Smooth muscle cell (in vitro differentiated cells): ENCODE data around the gene UACA. TPM values are rescaled to one million over a fixed set of nuclear protein-coding genes. Genes with fewer than 3 reads are reported as not detected.

Experiments
- DNase-seq: peaks from one replicate; lab custom pipeline; 2025; ENCODE audit not compliant: unreplicated experiment; lab: John Stamatoyannopoulos, UW
- H2AFZ ChIP-seq: fragments of 200-600 bp; sonication (generic); 2 replicates; pipeline ENCODE4 v1.6.0; 2016; ENCODE audit warnings: antibody characterized with exemption, low read depth, mild to moderate bottlenecking
- H3F3A ChIP-seq: fragments of 200-600 bp; sonication (generic); 2 replicates; pipeline ENCODE4 v1.6.0; 2017; ENCODE audit warnings: antibody characterized with exemption, low read depth
- H3K27ac ChIP-seq: fragments of 200-600 bp; sonication (generic); 2 replicates; pipeline ENCODE4 v1.5.1; 2016; ENCODE audit warnings: low read depth, mild to moderate bottlenecking
- H3K27me3 ChIP-seq: fragments of 200-600 bp; sonication (generic); 2 replicates; pipeline ENCODE4 v1.6.1; 2016; ENCODE audit warnings: low read depth, mild to moderate bottlenecking
- H3K36me3 ChIP-seq: fragments of 200-600 bp; sonication (generic); 2 replicates; pipeline ENCODE4 v1.5.1; 2016; ENCODE audit warnings: low read depth
- H3K4me1 ChIP-seq: fragments of 200-600 bp; sonication (generic); 2 replicates; pipeline ENCODE4 v1.5.1; 2016; ENCODE audit warnings: low read depth
- H3K4me2 ChIP-seq: fragments of 200-600 bp; sonication (generic); 2 replicates; pipeline ENCODE4 v1.6.0; 2016; ENCODE audit warnings: mild to moderate bottlenecking
- H3K4me3 ChIP-seq: fragments of 200-600 bp; sonication (generic); 2 replicates; pipeline ENCODE4 v1.5.1; 2016; ENCODE audit warnings: mild to moderate bottlenecking
- H3K79me2 ChIP-seq: fragments of 200-600 bp; sonication (generic); 2 replicates; pipeline ENCODE4 v1.6.0; 2016; ENCODE audit warnings: low read depth, mild to moderate bottlenecking
- H3K9ac ChIP-seq: fragments of 200-600 bp; sonication (generic); 2 replicates; pipeline ENCODE4 v1.6.0; 2016; ENCODE audit warnings: low read depth
- H3K9me3 ChIP-seq: fragments of 200-600 bp; sonication (generic); replicated peaks from 2 replicates; pipeline ENCODE4 v1.5.1; 2016; ENCODE audit warnings: low read depth
- H4K20me1 ChIP-seq: fragments of 200-600 bp; sonication (generic); 2 replicates; pipeline ENCODE4 v1.6.0; 2016; ENCODE audit warnings: low read depth
- WGBS: methylation state at CpG from one replicate; pipeline ENCODE4 v1.1.7; 2016; ENCODE audit warnings: low lambda C conversion rate; 5-methylcytosine and 5-hydroxymethylcytosine counted together
- polyA plus RNA-seq: library from polyadenylated mRNA; unstranded; fragments of >200 nt; fragmentation: Nextera tagmentation; extraction: Ambion mirVana; gene quantifications from 2 replicates; pipeline ENCODE4 v1.2.1, GENCODE V29; 2016
- total RNA-seq: library from RNA; depleted of rRNA; stranded (reverse); fragments of >200 nt; gene quantifications from 2 replicates; pipeline ENCODE4 v1.2.3, GENCODE V29; 2014
- TF ChIP-seq, protein P1 (sequence below): fragments of 200-600 bp; sonication (generic); IDR thresholded peaks from 2 replicates; pipeline ENCODE4 v1.5.1; 2017; ENCODE audit warnings: borderline replicate concordance, mild to moderate bottlenecking, antibody characterized with exemption; ENCODE audit not compliant: insufficient read depth, poor library complexity, severe bottlenecking

UACA gene
- total and polyA plus RNA-seq, 2 experiments from 2014 or later: 109 to 153 TPM

DNA sequence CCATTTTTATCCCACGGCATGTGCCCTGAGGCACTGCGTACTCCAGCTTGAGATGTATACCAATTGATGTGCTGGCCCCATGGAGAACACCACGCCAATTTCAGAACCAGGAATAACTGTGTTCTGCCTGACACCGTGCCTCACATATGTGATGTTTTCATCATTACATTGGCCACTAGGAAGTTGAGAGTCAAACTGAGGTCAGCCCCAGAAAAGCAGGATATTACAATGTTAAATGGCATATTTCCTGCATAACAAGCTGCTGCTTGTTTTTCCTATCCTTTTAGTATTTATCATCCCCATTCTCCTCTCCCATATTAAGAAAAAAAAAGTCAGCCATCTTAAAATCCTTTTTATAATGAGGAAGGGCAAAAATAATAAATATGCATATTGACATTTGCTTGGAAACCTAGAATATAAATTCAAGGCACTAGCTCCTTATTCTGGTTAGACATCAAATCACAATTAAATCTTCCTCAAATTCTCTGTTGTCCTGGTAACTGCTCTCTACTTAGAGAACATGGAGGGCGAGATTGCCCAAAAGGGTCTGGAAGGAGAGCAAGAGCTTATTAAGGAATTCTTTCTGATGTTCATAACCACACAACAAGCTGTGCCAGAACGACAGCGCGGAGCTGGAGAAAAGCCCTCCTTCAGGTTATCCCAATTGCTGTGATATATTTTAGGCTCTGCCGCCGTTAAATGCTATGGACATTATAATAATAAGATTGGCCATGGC is 112.6 kb downstream of the UACA start:
- H3K9ac ChIP-seq: no peak overlapping the region
- TF ChIP-seq, protein P1, sequence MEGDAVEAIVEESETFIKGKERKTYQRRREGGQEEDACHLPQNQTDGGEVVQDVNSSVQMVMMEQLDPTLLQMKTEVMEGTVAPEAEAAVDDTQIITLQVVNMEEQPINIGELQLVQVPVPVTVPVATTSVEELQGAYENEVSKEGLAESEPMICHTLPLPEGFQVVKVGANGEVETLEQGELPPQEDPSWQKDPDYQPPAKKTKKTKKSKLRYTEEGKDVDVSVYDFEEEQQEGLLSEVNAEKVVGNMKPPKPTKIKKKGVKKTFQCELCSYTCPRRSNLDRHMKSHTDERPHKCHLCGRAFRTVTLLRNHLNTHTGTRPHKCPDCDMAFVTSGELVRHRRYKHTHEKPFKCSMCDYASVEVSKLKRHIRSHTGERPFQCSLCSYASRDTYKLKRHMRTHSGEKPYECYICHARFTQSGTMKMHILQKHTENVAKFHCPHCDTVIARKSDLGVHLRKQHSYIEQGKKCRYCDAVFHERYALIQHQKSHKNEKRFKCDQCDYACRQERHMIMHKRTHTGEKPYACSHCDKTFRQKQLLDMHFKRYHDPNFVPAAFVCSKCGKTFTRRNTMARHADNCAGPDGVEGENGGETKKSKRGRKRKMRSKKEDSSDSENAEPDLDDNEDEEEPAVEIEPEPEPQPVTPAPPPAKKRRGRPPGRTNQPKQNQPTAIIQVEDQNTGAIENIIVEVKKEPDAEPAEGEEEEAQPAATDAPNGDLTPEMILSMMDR: no peak
- no peak overlapping the region for H2AFZ ChIP-seq
- no peak overlapping the region for H3K27ac ChIP-seq
- no peak overlapping the region for H3K4me2 ChIP-seq
- no peak for DNase-seq
- no peaks in the 10 kb centered on the region for H4K20me1 ChIP-seq
- no peaks in the 10 kb centered on the region for H3K27me3 ChIP-seq
- no peaks in the 10 kb centered on the region for H3K36me3 ChIP-seq
- H3K9me3 ChIP-seq: no peaks in the 10 kb centered on the region
- H3K4me1 ChIP-seq: peaks cover 10% of the 10 kb centered on the region
- H3K79me2 ChIP-seq: no peaks in the 10 kb centered on the region
- 97% methylated on average over 10 of the region's 10 CpGs for WGBS
- H3F3A ChIP-seq: no peaks in the 10 kb centered on the region
- no peak overlapping the region for H3K4me3 ChIP-seq

DNA sequence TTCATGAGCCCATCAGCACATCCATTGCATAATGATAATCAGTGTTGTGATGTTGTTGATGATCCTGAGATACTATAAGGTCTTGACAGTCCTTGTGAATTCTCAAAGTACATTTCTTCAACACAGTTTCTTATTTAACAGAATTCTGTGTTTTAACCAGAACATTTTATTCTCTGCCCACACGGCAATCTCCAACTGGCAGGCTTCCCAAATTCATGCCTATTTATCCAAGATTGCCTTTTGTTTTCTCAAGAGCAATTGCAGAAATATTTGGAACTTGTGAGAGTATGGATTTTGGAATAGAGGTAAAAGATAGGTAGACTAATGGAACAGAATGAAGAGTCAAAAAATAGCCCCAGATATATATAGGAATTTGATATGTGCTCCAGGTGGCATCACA is 116.0 kb downstream of the UACA start:
- DNase-seq: no peak
- Histone ChIP-seq H3K27me3 (no peaks in the 10 kb centered on the region), H3K36me3 (no peaks in the 10 kb centered on the region), H2AFZ (no peak overlapping the region), H3K4me2 (no peak overlapping the region), H4K20me1 (no peaks in the 10 kb centered on the region), H3K27ac (no peak overlapping the region), H3K9me3 (no peaks in the 10 kb centered on the region), H3K4me1 (peaks cover 10% of the 10 kb centered on the region), H3F3A (no peaks in the 10 kb centered on the region), H3K4me3 (no peak overlapping the region), H3K79me2 (no peaks in the 10 kb centered on the region), H3K9ac (no peak overlapping the region)
- TF ChIP-seq, protein P1: no peak
- WGBS: 94% methylated on average over 1 of the region's 1 CpG

DNA sequence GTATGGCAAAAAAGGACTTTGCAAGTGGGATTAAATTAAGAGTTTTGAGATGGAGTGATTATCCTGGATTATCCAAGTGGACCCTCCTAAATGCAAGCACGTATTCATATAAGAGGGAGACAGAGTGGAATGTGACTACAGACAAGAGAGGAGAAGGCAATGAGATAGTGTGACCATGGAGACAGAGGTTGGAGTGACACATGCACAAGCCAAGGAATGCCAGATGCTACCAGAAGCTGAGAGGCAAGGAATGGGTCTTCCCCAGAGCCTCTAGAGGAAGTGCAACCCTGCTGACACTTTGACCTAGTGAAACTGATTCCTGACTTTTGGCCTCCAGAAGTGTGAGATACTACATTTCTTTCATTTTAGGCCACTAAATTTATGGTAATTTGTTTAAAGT is 117.2 kb downstream of the UACA start:
- H2AFZ ChIP-seq: no peak overlapping the region
- H3K9me3 ChIP-seq: no peaks in the 10 kb centered on the region
- WGBS: 23% methylated on average over 1 of the region's 1 CpG
- peaks cover 4% of the 10 kb centered on the region for H3K4me1 ChIP-seq
- no peaks in the 10 kb centered on the region for H3K27me3 ChIP-seq
- H3K9ac ChIP-seq: no peak overlapping the region
- H3F3A ChIP-seq: no peaks in the 10 kb centered on the region
- no peak overlapping the region for H3K4me3 ChIP-seq
- H4K20me1 ChIP-seq: no peaks in the 10 kb centered on the region
- no peak for DNase-seq
- no peak overlapping the region for H3K27ac ChIP-seq
- no peaks in the 10 kb centered on the region for H3K79me2 ChIP-seq
- TF ChIP-seq, protein P1: no peak
- no peak overlapping the region for H3K4me2 ChIP-seq
- no peaks in the 10 kb centered on the region for H3K36me3 ChIP-seq

DNA sequence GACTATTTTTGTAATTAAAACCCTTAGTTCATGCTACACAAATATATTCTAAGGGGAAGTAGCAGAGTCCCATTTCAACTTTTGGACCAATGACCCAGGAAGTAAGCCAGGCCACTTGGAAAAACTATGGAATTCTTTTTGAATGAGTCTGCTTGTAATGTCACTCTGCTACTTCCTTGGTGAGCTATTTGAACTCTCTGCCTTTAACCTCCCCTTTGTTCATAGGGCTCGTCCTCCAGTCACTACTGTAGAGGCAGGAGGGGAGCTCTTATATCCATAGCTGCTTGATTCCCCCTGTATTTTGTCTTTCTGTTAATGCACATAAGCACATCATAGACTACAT is 119.6 kb downstream of the UACA start:
- no peaks in the 10 kb centered on the region for H3K27me3 ChIP-seq
- no peaks in the 10 kb centered on the region for H3K4me1 ChIP-seq
- H3F3A ChIP-seq: no peaks in the 10 kb centered on the region
- H3K79me2 ChIP-seq: no peaks in the 10 kb centered on the region
- H3K4me2 ChIP-seq: no peak overlapping the region
- H3K9ac ChIP-seq: no peak overlapping the region
- H3K9me3 ChIP-seq: no peaks in the 10 kb centered on the region
- no peaks in the 10 kb centered on the region for H3K36me3 ChIP-seq
- H3K4me3 ChIP-seq: no peak overlapping the region
- 42% methylated on average over 1 of the region's 1 CpG for WGBS
- H4K20me1 ChIP-seq: no peaks in the 10 kb centered on the region
- DNase-seq: no peak
- no peak overlapping the region for H2AFZ ChIP-seq
- H3K27ac ChIP-seq: no peak overlapping the region
- TF ChIP-seq, protein P1: no peak
